ENCODE data around the gene ZNF511. TPM values are rescaled to one million over a fixed set of nuclear protein-coding genes. Genes with fewer than 3 reads are reported as not detected.

ZNF511 gene
- polyA plus RNA-seq, 1 experiment, result 32.9 TPM

GRCh38 chr10:133338080-133339071 is 29.7 kb downstream of the ZNF511 start:
- Histone ChIP-seq H3K36me3 (ENCODE audit: control insufficient read depth, insufficient read depth, low read length) (no peaks in the 10 kb centered on the region), H3K4me3 (ENCODE audit: low read depth, low read length) (no peak overlapping the region), H3K27me3 (ENCODE audit: control insufficient read depth, insufficient read depth, low read length) (peaks cover 16% of the 10 kb centered on the region)
- TF ChIP-seq CTCF (IDR thresholded peaks at IDR 0.05; ENCODE audit: insufficient read depth, low read depth, low read length), result no peak
- ChIA-PET POLR2A (no interaction called here), CTCF (no interaction called here)
- DNase-seq (ENCODE audit: low read depth), result no peak

- TF ChIP-seq CTCF (IDR thresholded peaks at IDR 0.05; ENCODE audit: insufficient read depth, low read depth, low read length), result no peak
- H3K4me3 ChIP-seq (ENCODE audit: low read depth, low read length), result no peak overlapping the region
- peaks cover 13% of the 10 kb centered on the region for H3K27me3 ChIP-seq (ENCODE audit: control insufficient read depth, insufficient read depth, low read length)
- POLR2A ChIA-PET, result no interaction called here
- no peaks in the 10 kb centered on the region for H3K36me3 ChIP-seq (ENCODE audit: control insufficient read depth, insufficient read depth, low read length)
- no peak for DNase-seq (ENCODE audit: low read depth)
- CTCF ChIA-PET, result interaction anchor here (1.1 kb wide), 1 partner anchor 12 kb away, joined by 4 read pairs; no protein-coding TSS in a partner anchor
Observed at GRCh38 chr10:133339708-133340380, 31.1 kb downstream of the ZNF511 start.

GRCh38 chr10:133341983-133342382 is 33.3 kb downstream of the ZNF511 start:
- ChIA-PET CTCF (interaction anchor here (0.8 kb wide), 1 partner anchor 12 kb away, joined by 3 read pairs; no protein-coding TSS in a partner anchor), POLR2A (no interaction called here)
- no peak overlapping the region for H3K4me3 ChIP-seq (ENCODE audit: low read depth, low read length)
- no peak for TF ChIP-seq CTCF (IDR thresholded peaks at IDR 0.05; ENCODE audit: insufficient read depth, low read depth, low read length)
- H3K27me3 ChIP-seq (ENCODE audit: control insufficient read depth, insufficient read depth, low read length), result peaks cover 3% of the 10 kb centered on the region; the same call in 1 of the 2 replicates
- no peaks in the 10 kb centered on the region for H3K36me3 ChIP-seq (ENCODE audit: control insufficient read depth, insufficient read depth, low read length)
- DNase-seq (ENCODE audit: low read depth), result no peak

- no peak for DNase-seq (ENCODE audit: low read depth)
- H3K4me3 ChIP-seq (ENCODE audit: low read depth, low read length), result no peak overlapping the region
- ChIA-PET POLR2A (no interaction called here), CTCF (interaction anchor here (0.9 kb wide), 2 partner anchors 13 to 15 kb away, joined by 3 read pairs; no protein-coding TSS in a partner anchor)
- H3K27me3 ChIP-seq (ENCODE audit: control insufficient read depth, insufficient read depth, low read length), result peaks cover 3% of the 10 kb centered on the region; the same call in 1 of the 2 replicates
- H3K36me3 ChIP-seq (ENCODE audit: control insufficient read depth, insufficient read depth, low read length), result no peaks in the 10 kb centered on the region
- no peak for TF ChIP-seq CTCF (IDR thresholded peaks at IDR 0.05; ENCODE audit: insufficient read depth, low read depth, low read length)
Observed at GRCh38 chr10:133342942-133343341, 34.2 kb downstream of the ZNF511 start.

GRCh38 chr10:133343558-133343957 is 34.8 kb downstream of the ZNF511 start:
- peaks cover 3% of the 10 kb centered on the region; the same call in 1 of the 2 replicates for H3K27me3 ChIP-seq (ENCODE audit: control insufficient read depth, insufficient read depth, low read length)
- TF ChIP-seq CTCF (IDR thresholded peaks at IDR 0.05; ENCODE audit: insufficient read depth, low read depth, low read length), result no peak
- no peak for DNase-seq (ENCODE audit: low read depth)
- no peaks in the 10 kb centered on the region for H3K36me3 ChIP-seq (ENCODE audit: control insufficient read depth, insufficient read depth, low read length)
- no peak overlapping the region for H3K4me3 ChIP-seq (ENCODE audit: low read depth, low read length)
- POLR2A ChIA-PET, result no interaction called here
- CTCF ChIA-PET, result interaction anchor here (0.9 kb wide), 2 partner anchors 14 to 16 kb away, joined by 3 read pairs; no protein-coding TSS in a partner anchor

All from BJ (cell line).